H1 (cell line): Measurements from ENCODE around the gene MTARC2. TPM values are rescaled to one million over a fixed set of nuclear protein-coding genes. Genes with fewer than 3 reads are reported as not detected.

Experiments used
- CTCF ChIA-PET: fragments of 300-600 bp; sonication (Branson Sonifier 250); formaldehyde crosslinking; loops from one replicate; lab custom pipeline; 2021; ENCODE audit not compliant: partially characterized antibody; lab: Charles Lee
- POLR2A ChIA-PET: fragments of 300-600 bp; sonication (Branson Sonifier 250); formaldehyde crosslinking; loops from one replicate; lab custom pipeline; 2021; ENCODE audit warnings: inconsistent platforms; ENCODE audit not compliant: partially characterized antibody; lab: Charles Lee
- DNase-seq, 2 experiments: peaks; one replicate each; pipeline versions ENCODE4 v3.0.0 to v3.0.0-alpha.2; 2010 to 2022; ENCODE audit warnings: low spot score in 2 of 2, low read depth in 1 of 2, mixed read lengths in 1 of 2
- FAIRE-seq: peaks from 2 replicates; lab custom pipeline; 2011; peaks lifted over from hg19 to GRCh38; lab: Jason Lieb, UNC
- H2AFZ ChIP-seq: 2 replicates; pipeline ENCODE4 v1.8.1; 2012; ENCODE audit warnings: low read length, inconsistent platforms
- H2AK5ac ChIP-seq: 2 replicates; pipeline ENCODE4 v1.6.1; 2013; ENCODE audit warnings: low read depth, low read length
- H2BK120ac ChIP-seq: replicated peaks from 2 replicates; pipeline ENCODE3; 2013; ENCODE audit warnings: low read depth, low read length, inconsistent platforms
- H2BK12ac ChIP-seq: 2 replicates; pipeline ENCODE4 v1.6.1; 2013; ENCODE audit warnings: low read depth, low read length
- H2BK15ac ChIP-seq: 2 replicates; pipeline ENCODE4 v1.6.1; 2013; ENCODE audit warnings: low read length
- H2BK20ac ChIP-seq: 2 replicates; pipeline ENCODE4 v1.6.1; 2013; ENCODE audit warnings: low read length
- H2BK5ac ChIP-seq: 2 replicates; pipeline ENCODE4 v1.6.1; 2013; ENCODE audit warnings: low read depth, low read length
- H3K14ac ChIP-seq: 2 replicates; pipeline ENCODE4 v1.6.1; 2013; ENCODE audit warnings: inconsistent platforms; ENCODE audit not compliant: insufficient read length
- H3K18ac ChIP-seq: 2 replicates; pipeline ENCODE4 v1.6.1; 2013; ENCODE audit warnings: low read length; ENCODE audit errors: extremely low read depth
- H3K23ac ChIP-seq: 2 replicates; pipeline ENCODE4 v1.6.1; 2013; ENCODE audit warnings: inconsistent platforms; ENCODE audit not compliant: insufficient read length
- H3K23me2 ChIP-seq: 2 replicates; pipeline ENCODE4 v1.6.1; 2013; ENCODE audit warnings: low read depth, low read length
- H3K27ac ChIP-seq: 2 replicates; pipeline ENCODE4 v1.6.1; 2011; ENCODE audit warnings: low read depth, low read length, inconsistent platforms
- H3K27me3 ChIP-seq, 4 experiments: replicated peaks in 1 of 4; 1 replicate in 1 of 4; 2 replicates in 3 of 4; pipeline versions ENCODE4 v1.6.1 to v1.8.1; 2011 to 2013; ENCODE audit warnings: low read length in 3 of 4, mild to moderate bottlenecking in 3 of 4, inconsistent platforms in 2 of 4, mixed read lengths in 2 of 4, moderate library complexity in 1 of 4; ENCODE audit not compliant: control insufficient read depth in 3 of 4, insufficient read depth in 3 of 4; ENCODE audit errors: extremely low read depth in 1 of 4
- H3K36me3 ChIP-seq, 4 experiments: 2 replicates each; pipeline versions ENCODE4 v1.6.1 to v1.8.1; 2011 to 2013; ENCODE audit warnings: mild to moderate bottlenecking in 4 of 4, low read length in 3 of 4, moderate library complexity in 2 of 4, control low read depth in 1 of 4, inconsistent platforms in 1 of 4; ENCODE audit not compliant: insufficient read depth in 4 of 4, control insufficient read depth in 2 of 4
- H3K4ac ChIP-seq: replicated peaks from 2 replicates; pipeline ENCODE3; 2013; ENCODE audit warnings: low read length, low read depth, mixed read lengths, inconsistent platforms; ENCODE audit not compliant: insufficient read length
- H3K4me1 ChIP-seq, 4 experiments: replicated peaks in 1 of 4; 1 replicate in 1 of 4; 2 replicates in 3 of 4; pipeline versions ENCODE4 v1.6.1 to v1.8.1; 2011 to 2013; ENCODE audit warnings: low read length in 3 of 4, inconsistent platforms in 2 of 4, mixed read lengths in 1 of 4; ENCODE audit not compliant: insufficient read depth in 4 of 4, control insufficient read depth in 3 of 4
- H3K4me2 ChIP-seq, 2 experiments: 2 replicates each; pipeline versions ENCODE4 v1.6.1 to v1.8.1; 2011 to 2013; ENCODE audit warnings: low read depth in 2 of 2, low read length in 2 of 2, control low read depth in 1 of 2, inconsistent platforms in 1 of 2, mild to moderate bottlenecking in 1 of 2; ENCODE audit not compliant: insufficient read depth in 1 of 2
- H3K4me3 ChIP-seq, 4 experiments: fragments of 200-600, 300-600 bp in 1 of 4; sonication (generic), shearing (Covaris generic), sonication (Bioruptor Twin) in 1 of 4; 2 replicates each; pipeline versions ENCODE4 v1.5.1 to v1.8.1; 2011 to 2016; ENCODE audit warnings: low read length in 4 of 4, low read depth in 3 of 4, control low read depth in 2 of 4, inconsistent platforms in 2 of 4, mild to moderate bottlenecking in 2 of 4, mixed read lengths in 1 of 4, moderate library complexity in 1 of 4; ENCODE audit not compliant: insufficient read depth in 2 of 4; ENCODE audit errors: extremely low read depth in 1 of 4
- H3K56ac ChIP-seq: replicated peaks from 2 replicates; pipeline ENCODE3; 2013; ENCODE audit warnings: low read depth, mild to moderate bottlenecking, mixed read lengths, low read length, inconsistent platforms; ENCODE audit not compliant: insufficient read length
- H3K79me1 ChIP-seq: 2 replicates; pipeline ENCODE4 v1.6.1; 2013; ENCODE audit warnings: low read depth, low read length, control low read depth
- H3K79me2 ChIP-seq, 2 experiments: 2 replicates each; pipeline versions ENCODE4 v1.6.1 to v1.8.1; 2012 to 2013; ENCODE audit warnings: low read length in 2 of 2, mild to moderate bottlenecking in 2 of 2, inconsistent platforms in 1 of 2; ENCODE audit not compliant: insufficient read depth in 2 of 2, control insufficient read depth in 1 of 2
- H3K9ac ChIP-seq, 4 experiments: replicated peaks in 1 of 4; 1 replicate in 1 of 4; 2 replicates in 3 of 4; pipeline versions ENCODE4 v1.6.1 to v1.8.1; 2011 to 2013; ENCODE audit warnings: low read depth in 3 of 4, low read length in 3 of 4, control low read depth in 2 of 4, mild to moderate bottlenecking in 2 of 4, moderate library complexity in 2 of 4, inconsistent platforms in 1 of 4; ENCODE audit errors: extremely low read depth in 1 of 4
- H3K9me3 ChIP-seq, 2 experiments: 2 replicates each; pipeline versions ENCODE4 v1.6.1 to v1.8.1; 2012 to 2013; ENCODE audit warnings: mild to moderate bottlenecking in 2 of 2, moderate library complexity in 2 of 2, control low read depth in 1 of 2, inconsistent platforms in 1 of 2, low read depth in 1 of 2, low read length in 1 of 2, mixed read lengths in 1 of 2; ENCODE audit not compliant: insufficient read depth in 2 of 2
- H4K20me1 ChIP-seq, 2 experiments: replicated peaks in 1 of 2; 2 replicates each; pipeline versions ENCODE3 to v1.8.1; 2011 to 2013; ENCODE audit warnings: inconsistent platforms in 2 of 2, low read length in 2 of 2, mild to moderate bottlenecking in 1 of 2; ENCODE audit not compliant: insufficient read depth in 2 of 2, control insufficient read depth in 1 of 2
- H4K5ac ChIP-seq: 2 replicates; pipeline ENCODE4 v1.6.1; 2013; ENCODE audit warnings: low read length, low read depth, mixed read lengths, inconsistent platforms; ENCODE audit not compliant: insufficient read length
- H4K8ac ChIP-seq: 2 replicates; pipeline ENCODE4 v1.8.0; 2013; ENCODE audit warnings: mild to moderate bottlenecking, moderate library complexity, low read length, inconsistent platforms; ENCODE audit not compliant: insufficient read depth; ENCODE audit errors: extremely low read depth
- H4K91ac ChIP-seq: replicated peaks from 2 replicates; pipeline ENCODE3; 2013; ENCODE audit warnings: low read length, mixed read lengths, inconsistent platforms; ENCODE audit not compliant: insufficient read length
- BRCA1 ChIP-seq: IDR thresholded peaks from 2 replicates; pipeline ENCODE4 v1.6.1; 2012; ENCODE audit warnings: low read depth, low read length, improper control_type of control experiment
- CBX5 ChIP-seq: fragments of 300-800, 300-1000 bp; sonication (generic); IDR thresholded peaks from 2 replicates; pipeline ENCODE4 v1.7.1; 2016; ENCODE audit warnings: antibody characterized with exemption, low read length, low read depth
- CTBP2 ChIP-seq: IDR thresholded peaks from 2 replicates; pipeline ENCODE4 v1.7.0; 2011; ENCODE audit warnings: borderline replicate concordance, mild to moderate bottlenecking, moderate library complexity, mixed read lengths, low read length; ENCODE audit not compliant: insufficient read depth, insufficient read length
- CTCF ChIP-seq, 3 experiments: IDR thresholded peaks; 1 replicate in 2 of 3; 2 replicates in 1 of 3; pipeline versions ENCODE4 v1.5.1 to v1.6.1; 2011; ENCODE audit warnings: low read length in 3 of 3, mild to moderate bottlenecking in 3 of 3, inconsistent platforms in 2 of 3, low read depth in 1 of 3, moderate library complexity in 1 of 3; ENCODE audit not compliant: insufficient read depth in 1 of 3; ENCODE audit errors: control extremely low read depth in 1 of 3
- EGR1 ChIP-seq: IDR thresholded peaks from 2 replicates; pipeline ENCODE4 v1.6.1; 2011; ENCODE audit warnings: low read depth, low read length, borderline replicate concordance
- GTF2F1 ChIP-seq: IDR thresholded peaks from 2 replicates; pipeline ENCODE4 v1.6.1; 2012; ENCODE audit warnings: low read depth, low read length, improper control_type of control experiment, borderline replicate concordance
- HDAC6 ChIP-seq: IDR thresholded peaks from one replicate; pipeline ENCODE4 v1.7.1; 2012; ENCODE audit warnings: low read depth, mild to moderate bottlenecking, inconsistent platforms, low read length, moderate library complexity
- JUND ChIP-seq: IDR thresholded peaks from 2 replicates; pipeline ENCODE4 v1.6.1; 2011; ENCODE audit warnings: mild to moderate bottlenecking, improper control_type of control experiment, low read length
- KDM4A ChIP-seq: IDR thresholded peaks from one replicate; pipeline ENCODE4 v1.7.1; 2012; ENCODE audit warnings: low read depth, mild to moderate bottlenecking, moderate library complexity, low read length, inconsistent platforms; ENCODE audit not compliant: severe bottlenecking
- MAX ChIP-seq: IDR thresholded peaks from 2 replicates; pipeline ENCODE4 v1.6.1; 2012; ENCODE audit warnings: inconsistent platforms
- NRF1 ChIP-seq: IDR thresholded peaks from 2 replicates; pipeline ENCODE4 v1.6.1; 2011; ENCODE audit warnings: mild to moderate bottlenecking, low read depth, low read length, improper control_type of control experiment
- SP2 ChIP-seq: IDR thresholded peaks from 2 replicates; pipeline ENCODE4 v1.6.1; 2012; ENCODE audit warnings: mild to moderate bottlenecking, low read length, inconsistent platforms
- WGBS, 2 experiments: shearing (Covaris generic) in 1 of 2; methylation state at CpG; one replicate each; pipeline versions ENCODE4 v1.1.6 to v1.1.7; 2013 to 2015; ENCODE audit warnings: low lambda C conversion rate in 2 of 2, mixed read lengths in 2 of 2, inconsistent platforms in 1 of 2, low coverage in 1 of 2, missing lambda C conversion rate in 1 of 2; ENCODE audit not compliant: insufficient replicate concordance in 2 of 2, insufficient coverage in 1 of 2, insufficient read length in 1 of 2; ENCODE audit errors: extremely low coverage in 1 of 2, missing lambda C conversion rate in 1 of 2; 5-methylcytosine and 5-hydroxymethylcytosine counted together
- polyA plus RNA-seq, 7 experiments: library from polyadenylated mRNA; depleted of rRNA in 3 of 7; stranded (reverse) in 5 of 7; unstranded in 2 of 7; fragments of >200 nt in 5 of 7; fragments of 200-250 nt in 2 of 7; gene quantifications; 1 replicate in 5 of 7; 2 replicates in 1 of 7; 4 replicates in 1 of 7; pipeline versions ENCODE4 v1.2.1 to v1.2.3, GENCODE V29; 2011 to 2013; ENCODE audit warnings: missing spikeins in 2 of 7, mixed read lengths in 2 of 7
- total RNA-seq: library from RNA; stranded (reverse); fragmentation: NEBNext Ultra II Directional; extraction: Animal tissue kit (Norgen Biotek cat#: 25700); gene quantifications from 2 replicates; pipeline ENCODE4 v1.2.1, GENCODE V29; 2021

Gene MTARC2
- total and polyA plus RNA-seq, 2 of the 8 experiments (the other 6 are each of a cell fraction or from before 2014, with no cell fraction given) = 7.2 to 7.9 TPM

- H3K9me3 ChIP-seq = no peaks in the 10 kb centered on the region
- H4K8ac ChIP-seq = no peak overlapping the region
- H2BK12ac ChIP-seq = no peak overlapping the region
- FAIRE-seq (no peak), DNase-seq (no peak)
- no peaks in the 10 kb centered on the region for H3K79me1 ChIP-seq
- H2BK5ac ChIP-seq = no peak overlapping the region
- H3K27ac ChIP-seq = no peak overlapping the region
- H3K4ac ChIP-seq = no peak overlapping the region
- no peaks in the 10 kb centered on the region for H3K36me3 ChIP-seq
- ChIA-PET POLR2A (no interaction called here), CTCF (interaction anchor here (1.2 to 1.9 kb wide), 4 partner anchors 10 to 103 kb away, joined by 3 to 7 read pairs (median 4); no protein-coding TSS in a partner anchor)
- 87% methylated on average over 7 of the region's 10 CpGs; no CpG with 5 or more reads in 1 of the 2 experiments for WGBS, 2 experiments
- no peaks in the 10 kb centered on the region for H4K20me1 ChIP-seq
- H2AK5ac ChIP-seq = no peak overlapping the region
- no peak overlapping the region for H2AFZ ChIP-seq
- H3K79me2 ChIP-seq = no peaks in the 10 kb centered on the region
- no peak overlapping the region for H3K56ac ChIP-seq
- H3K4me1 ChIP-seq = peaks cover 0 to 11% (median 3%) of the 10 kb centered on the region in 4 experiments; a peak in 4 of 7 replicates
- no peak overlapping the region for H3K23ac ChIP-seq
- no peak overlapping the region for H3K9ac ChIP-seq
- H3K27me3 ChIP-seq = no peaks in the 10 kb centered on the region
- H2BK15ac ChIP-seq = no peak overlapping the region
- no peak overlapping the region for H2BK120ac ChIP-seq
- no peak overlapping the region for H3K4me3 ChIP-seq
- no peaks in the 10 kb centered on the region for H3K23me2 ChIP-seq
- H3K18ac ChIP-seq = no peak overlapping the region
- H4K5ac ChIP-seq = no peak overlapping the region
- no peak overlapping the region for H4K91ac ChIP-seq
- H3K14ac ChIP-seq = no peak overlapping the region
- no peak overlapping the region for H2BK20ac ChIP-seq
- H3K4me2 ChIP-seq = no peak overlapping the region
- TF ChIP-seq MAX (no peak), NRF1 (no peak), KDM4A (no peak), CBX5 (no peak), GTF2F1 (no peak), HDAC6 (no peak), JUND (no peak), CTCF (IDR thresholded peaks at IDR 0.05; ENCODE audit: control extremely low read depth in 1 of 3, insufficient read depth in 1 of 3, low read depth in 1 of 3, low read length in 3 of 3) (no peak), BRCA1 (no peak), CTBP2 (no peak), EGR1 (no peak), SP2 (no peak)
Observed at GRCh38 chr1:220707160-220707559, 41.0 kb upstream of the MTARC2 start.
